Stimulated activated CD8-positive, alpha-beta memory T cell treated with anti-CD3 and anti-CD28 coated beads, Interleukin-7, amount 100 ng/mL, for 4 hours (primary cell): ENCODE measurements around the gene ADGRB2.

ENCODE experiments used
- DNase-seq, 2 donors: peaks; one replicate each; pipeline ENCODE4 v3.0.0-alpha.2; 2020; ENCODE audit warnings: low read depth in 2 of 2

Gene ADGRB2

GRCh38 chr1:31679091-31679490 lies 85.0 kb downstream of the ADGRB2 start:
- no peak for DNase-seq

- DNase-seq = no peak
Measured at GRCh38 chr1:31678681-31679080, 85.5 kb downstream of the ADGRB2 start.

GRCh38 chr1:31677949-31678348 lies 86.2 kb downstream of the ADGRB2 start:
- DNase-seq = no peak

- DNase-seq = no peak
Measured at GRCh38 chr1:31677401-31677800, 86.7 kb downstream of the ADGRB2 start.
